Measurements from ENCODE around the gene MGLL. TPM values are rescaled to one million over a fixed set of nuclear protein-coding genes. Genes with fewer than 3 reads are reported as not detected.

MGLL gene
- total RNA-seq, 1 donor from 2014 or later, result 82.2 TPM

DNA sequence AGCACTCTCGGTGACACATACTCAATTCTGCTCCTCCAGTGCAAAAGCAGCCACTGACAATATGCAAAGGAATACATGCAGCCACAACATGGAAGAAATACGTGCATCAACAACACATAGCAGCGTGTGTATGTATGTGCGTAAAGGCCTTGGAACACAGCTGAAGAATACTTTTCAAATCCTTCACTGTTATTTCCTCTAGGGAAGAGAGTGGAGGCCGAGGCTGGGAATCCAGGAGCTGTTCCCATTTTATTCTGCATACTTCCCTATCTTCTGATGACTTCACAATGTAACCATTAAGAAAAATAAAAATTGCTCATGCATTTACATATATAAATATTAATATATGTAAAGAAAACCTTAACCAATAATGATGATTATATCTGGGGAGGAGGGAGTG lies 36.6 kb upstream of the MGLL start:
- TF ChIP-seq, protein P1, sequence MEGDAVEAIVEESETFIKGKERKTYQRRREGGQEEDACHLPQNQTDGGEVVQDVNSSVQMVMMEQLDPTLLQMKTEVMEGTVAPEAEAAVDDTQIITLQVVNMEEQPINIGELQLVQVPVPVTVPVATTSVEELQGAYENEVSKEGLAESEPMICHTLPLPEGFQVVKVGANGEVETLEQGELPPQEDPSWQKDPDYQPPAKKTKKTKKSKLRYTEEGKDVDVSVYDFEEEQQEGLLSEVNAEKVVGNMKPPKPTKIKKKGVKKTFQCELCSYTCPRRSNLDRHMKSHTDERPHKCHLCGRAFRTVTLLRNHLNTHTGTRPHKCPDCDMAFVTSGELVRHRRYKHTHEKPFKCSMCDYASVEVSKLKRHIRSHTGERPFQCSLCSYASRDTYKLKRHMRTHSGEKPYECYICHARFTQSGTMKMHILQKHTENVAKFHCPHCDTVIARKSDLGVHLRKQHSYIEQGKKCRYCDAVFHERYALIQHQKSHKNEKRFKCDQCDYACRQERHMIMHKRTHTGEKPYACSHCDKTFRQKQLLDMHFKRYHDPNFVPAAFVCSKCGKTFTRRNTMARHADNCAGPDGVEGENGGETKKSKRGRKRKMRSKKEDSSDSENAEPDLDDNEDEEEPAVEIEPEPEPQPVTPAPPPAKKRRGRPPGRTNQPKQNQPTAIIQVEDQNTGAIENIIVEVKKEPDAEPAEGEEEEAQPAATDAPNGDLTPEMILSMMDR (conservative IDR thresholded peaks at IDR 0.05; ENCODE audit: low read depth, low read length), result no peak
- DNase-seq (ENCODE audit: low read depth), result no peak
- no peak overlapping the region for H3K4me3 ChIP-seq (ENCODE audit: low read depth, low read length)

DNA sequence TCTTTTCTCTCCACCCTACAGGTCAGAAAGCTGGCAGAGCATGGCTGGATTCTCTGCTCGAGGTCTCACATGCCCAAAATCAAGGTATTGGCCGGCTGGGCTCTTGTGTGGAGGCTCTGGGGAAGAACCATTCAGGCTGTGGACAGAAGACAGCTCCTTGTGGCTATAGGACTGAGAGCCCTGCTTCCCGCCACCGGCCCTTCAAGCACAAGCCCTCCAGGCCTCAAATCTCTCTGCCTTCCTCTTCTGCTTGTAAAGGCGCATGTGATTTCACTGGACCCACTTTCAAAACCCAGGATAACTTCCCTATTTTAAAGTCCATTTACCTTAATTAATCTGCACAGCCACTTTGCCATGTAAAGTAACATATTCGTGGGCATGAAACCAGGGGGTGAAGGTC lies 36.2 kb upstream of the MGLL start:
- no peak for DNase-seq (ENCODE audit: low read depth)
- TF ChIP-seq, protein P1 (conservative IDR thresholded peaks at IDR 0.05; ENCODE audit: low read depth, low read length), result no peak
- no peak overlapping the region for H3K4me3 ChIP-seq (ENCODE audit: low read depth, low read length)

DNA sequence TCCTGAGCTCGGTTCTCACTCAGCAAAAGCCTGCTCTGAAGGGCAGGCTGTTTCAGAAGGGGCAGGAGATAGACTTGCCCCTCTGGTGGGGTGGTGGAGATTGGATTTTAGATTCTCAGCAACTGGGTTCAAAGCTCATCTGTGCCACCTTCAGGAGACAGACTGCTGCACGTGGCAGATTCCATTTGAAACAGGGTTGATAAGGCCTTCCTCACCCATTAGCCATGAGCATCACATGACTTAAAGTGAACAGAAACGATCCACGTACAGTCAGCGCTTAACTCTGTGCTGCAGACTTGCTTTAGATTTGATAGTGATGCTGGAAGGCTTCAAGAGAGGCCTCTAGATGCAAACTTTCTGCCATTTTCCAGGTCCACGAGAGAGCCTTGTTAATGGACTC lies 35.0 kb upstream of the MGLL start:
- TF ChIP-seq, protein P1 (conservative IDR thresholded peaks at IDR 0.05; ENCODE audit: low read depth, low read length), result peak; percentile 39
- DNase-seq (ENCODE audit: low read depth), result no peak
- H3K4me3 ChIP-seq (ENCODE audit: low read depth, low read length), result no peak overlapping the region

DNA sequence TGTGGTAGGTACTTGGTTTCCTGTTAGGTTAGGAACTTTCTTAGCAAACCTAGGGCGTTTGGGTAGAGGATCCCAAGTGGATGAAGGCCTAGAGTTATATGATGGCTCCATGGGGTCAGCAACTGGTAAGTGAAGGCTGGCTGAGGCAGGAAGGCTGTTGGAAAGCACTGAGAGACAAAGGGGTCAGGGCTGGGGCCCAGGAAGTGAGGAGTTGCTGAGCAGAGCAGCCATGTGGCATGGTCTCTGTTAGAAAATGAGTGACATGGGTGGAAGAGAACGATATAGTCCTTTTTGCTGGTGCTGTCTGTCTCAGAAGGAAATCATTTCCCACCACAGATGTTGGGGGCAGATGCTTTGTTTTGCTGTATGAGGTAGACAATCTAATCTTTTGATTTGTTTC lies 34.5 kb upstream of the MGLL start:
- DNase-seq (ENCODE audit: low read depth), result no peak
- TF ChIP-seq, protein P1 (conservative IDR thresholded peaks at IDR 0.05; ENCODE audit: low read depth, low read length), result no peak
- H3K4me3 ChIP-seq (ENCODE audit: low read depth, low read length), result no peak overlapping the region

DNA sequence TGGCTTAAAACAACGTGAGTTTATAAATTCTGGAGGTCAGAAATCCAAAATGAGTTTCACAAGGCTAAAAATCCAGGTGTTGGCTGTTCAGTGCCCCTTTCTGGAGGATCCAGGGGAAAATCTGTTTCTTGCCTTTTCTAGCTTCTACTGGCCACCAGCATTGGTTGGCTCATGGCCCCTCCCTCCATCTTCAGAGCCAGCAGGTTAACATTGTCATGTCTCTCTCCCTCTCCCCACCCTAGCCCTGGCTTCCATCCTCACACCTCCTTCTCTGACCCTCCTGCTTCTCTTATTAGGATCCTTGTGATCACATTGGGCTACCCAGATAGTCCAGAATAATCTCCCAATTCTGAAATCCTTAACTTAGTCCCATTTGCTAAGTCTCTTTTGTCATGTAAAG lies 32.9 kb upstream of the MGLL start:
- no peak for DNase-seq (ENCODE audit: low read depth)
- H3K4me3 ChIP-seq (ENCODE audit: low read depth, low read length), result no peak overlapping the region
- TF ChIP-seq, protein P1 (conservative IDR thresholded peaks at IDR 0.05; ENCODE audit: low read depth, low read length), result no peak

DNA sequence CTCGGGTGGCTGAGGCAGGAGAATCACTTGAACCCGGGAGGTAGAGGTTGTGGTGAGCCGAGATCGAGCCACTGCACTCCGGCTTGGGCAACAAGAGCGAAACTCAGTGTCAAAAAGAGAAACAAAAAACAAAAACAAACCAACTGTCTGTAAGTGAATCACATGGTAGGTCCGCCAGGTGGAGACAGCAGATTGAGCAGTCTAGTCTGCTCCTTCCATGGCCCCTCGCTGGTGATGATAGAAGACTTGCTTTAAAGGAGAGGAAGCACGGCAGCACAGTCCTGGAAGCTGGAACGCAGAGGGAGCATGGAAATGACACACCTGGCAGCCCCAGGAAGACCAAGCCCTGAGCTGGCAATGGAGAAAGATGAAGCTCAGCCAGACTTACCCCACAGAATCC lies 31.4 kb upstream of the MGLL start:
- DNase-seq (ENCODE audit: low read depth), result no peak
- TF ChIP-seq, protein P1 (conservative IDR thresholded peaks at IDR 0.05; ENCODE audit: low read depth, low read length), result no peak
- no peak overlapping the region for H3K4me3 ChIP-seq (ENCODE audit: low read depth, low read length)

DNA sequence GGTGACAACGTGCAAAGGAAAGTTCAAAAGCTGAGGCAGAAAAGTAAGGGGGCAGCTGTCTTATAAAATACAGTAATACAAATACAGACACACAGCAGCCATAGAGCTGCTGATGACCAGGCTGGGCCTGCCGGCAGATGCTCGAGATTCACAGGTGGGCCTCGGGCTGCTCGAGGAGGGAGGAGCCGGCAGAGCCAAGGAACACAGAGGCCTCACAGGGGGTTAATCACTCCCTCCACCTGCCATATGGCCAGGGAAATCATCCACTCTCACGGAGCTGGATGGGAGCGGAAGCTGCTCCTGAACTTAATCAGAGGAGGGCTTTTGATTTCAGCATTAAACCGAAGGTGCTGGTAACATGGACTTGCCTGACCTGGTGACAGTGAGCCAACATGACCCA lies 29.6 kb upstream of the MGLL start:
- no peak overlapping the region for H3K4me3 ChIP-seq (ENCODE audit: low read depth, low read length)
- TF ChIP-seq, protein P1 (conservative IDR thresholded peaks at IDR 0.05; ENCODE audit: low read depth, low read length), result no peak
- no peak for DNase-seq (ENCODE audit: low read depth)
